Liver (tissue), 9 donors: ENCODE results near the gene ANXA6. TPM values are rescaled to one million over a fixed set of nuclear protein-coding genes. Genes with fewer than 3 reads are reported as not detected.

ENCODE experiments used
- DNase-seq: peaks from one replicate; pipeline ENCODE4 v3.0.0-alpha.2; 2017; ENCODE audit warnings: low spot score
- H3K27ac ChIP-seq, 2 donors: one replicate each; pipeline ENCODE4 v1.7.0; 2013; ENCODE audit warnings: inconsistent platforms in 2 of 2, low read length in 2 of 2, control low read depth in 1 of 2, low read depth in 1 of 2, mild to moderate bottlenecking in 1 of 2
- H3K27me3 ChIP-seq, 4 donors: one replicate each; pipeline versions ENCODE4 v1.6.1 to v1.7.0; 2013; ENCODE audit warnings: low read length in 3 of 4, inconsistent platforms in 1 of 4, mild to moderate bottlenecking in 1 of 4, moderate library complexity in 1 of 4; ENCODE audit not compliant: control insufficient read depth in 4 of 4, insufficient read depth in 4 of 4
- H3K36me3 ChIP-seq, 4 donors: one replicate each; pipeline versions ENCODE4 v1.6.1 to v1.7.0; 2013; ENCODE audit warnings: low read length in 3 of 4, mild to moderate bottlenecking in 3 of 4, low read depth in 1 of 4, moderate library complexity in 1 of 4; ENCODE audit not compliant: control insufficient read depth in 4 of 4, insufficient read depth in 3 of 4
- H3K4me1 ChIP-seq, 4 donors: one replicate each; pipeline versions ENCODE4 v1.6.1 to v1.7.0; 2013; ENCODE audit warnings: low read length in 3 of 4, mild to moderate bottlenecking in 3 of 4, moderate library complexity in 1 of 4; ENCODE audit not compliant: control insufficient read depth in 4 of 4, insufficient read depth in 4 of 4
- H3K4me3 ChIP-seq, 3 donors: one replicate each; pipeline versions ENCODE4 v1.6.1 to v1.7.0; 2013; ENCODE audit warnings: low read length in 3 of 3, control low read depth in 1 of 3, low read depth in 1 of 3, mild to moderate bottlenecking in 1 of 3
- H3K9ac ChIP-seq, 2 donors: one replicate each; pipeline ENCODE4 v1.7.0; 2013; ENCODE audit warnings: low read length in 2 of 2, mild to moderate bottlenecking in 2 of 2, moderate library complexity in 2 of 2, control low read depth in 1 of 2, low read depth in 1 of 2
- H3K9me3 ChIP-seq, 4 donors: one replicate each; pipeline versions ENCODE4 v1.6.1 to v1.7.0; 2013; ENCODE audit warnings: low read length in 3 of 4; ENCODE audit not compliant: control insufficient read depth in 4 of 4
- ATF3 ChIP-seq: IDR thresholded peaks from 2 replicates; pipeline ENCODE4 v1.6.1; 2016; ENCODE audit warnings: antibody characterized with exemption
- CTCF ChIP-seq: fragments of 150-350 bp; IDR thresholded peaks from 2 replicates; pipeline ENCODE4 v1.5.1; 2017; ENCODE audit warnings: improper control_type of control experiment, low read depth, low read length; ENCODE audit not compliant: missing input control
- EGR1 ChIP-seq, 2 donors: IDR thresholded peaks; 2 replicates each; pipeline ENCODE4 v1.6.1; 2016 to 2018; ENCODE audit warnings: antibody characterized with exemption in 2 of 2, low read depth in 2 of 2
- FOXA1 ChIP-seq: IDR thresholded peaks from 2 replicates; pipeline ENCODE4 v1.6.1; 2016; ENCODE audit warnings: antibody characterized with exemption
- FOXA2 ChIP-seq: IDR thresholded peaks from 2 replicates; pipeline ENCODE4 v1.6.1; 2016; ENCODE audit warnings: antibody characterized with exemption
- GABPA ChIP-seq, 2 donors: IDR thresholded peaks in 1 of 2; conservative IDR thresholded peaks in 1 of 2; 2 replicates each; pipeline ENCODE4 v1.6.1; 2016; ENCODE audit warnings: antibody characterized with exemption in 2 of 2, mild to moderate bottlenecking in 1 of 2, moderate library complexity in 1 of 2
- HNF4A ChIP-seq, 2 donors: conservative IDR thresholded peaks; 2 replicates each; pipeline ENCODE4 v1.6.1; 2016; ENCODE audit warnings: antibody characterized with exemption in 2 of 2, mild to moderate bottlenecking in 2 of 2
- HNF4G ChIP-seq: IDR thresholded peaks from 2 replicates; pipeline ENCODE4 v1.6.1; 2016; ENCODE audit warnings: antibody characterized with exemption
- JUND ChIP-seq, 2 donors: IDR thresholded peaks; 2 replicates each; pipeline ENCODE4 v1.6.1; 2016; ENCODE audit warnings: antibody characterized with exemption in 2 of 2
- MAX ChIP-seq: IDR thresholded peaks from 2 replicates; pipeline ENCODE4 v1.6.1; 2016; ENCODE audit warnings: antibody characterized with exemption
- NR2F2 ChIP-seq: IDR thresholded peaks from 2 replicates; pipeline ENCODE4 v1.6.1; 2016; ENCODE audit warnings: antibody characterized with exemption
- RAD21 ChIP-seq, 2 donors: IDR thresholded peaks; 2 replicates each; pipeline ENCODE4 v1.6.1; 2016; ENCODE audit warnings: antibody characterized with exemption in 2 of 2, mild to moderate bottlenecking in 2 of 2
- REST ChIP-seq: IDR thresholded peaks from 2 replicates; pipeline ENCODE4 v1.6.1; 2016; ENCODE audit warnings: antibody characterized with exemption, mild to moderate bottlenecking
- RXRA ChIP-seq, 2 donors: IDR thresholded peaks; 2 replicates each; pipeline ENCODE4 v1.6.1; 2017 to 2018; ENCODE audit warnings: antibody characterized with exemption in 2 of 2, mild to moderate bottlenecking in 1 of 2
- SP1 ChIP-seq: IDR thresholded peaks from 2 replicates; pipeline ENCODE4 v1.6.1; 2018; ENCODE audit warnings: antibody characterized with exemption, mild to moderate bottlenecking
- TAF1 ChIP-seq: conservative IDR thresholded peaks from 2 replicates; pipeline ENCODE4 v1.6.1; 2016; ENCODE audit warnings: antibody characterized with exemption, mild to moderate bottlenecking
- YY1 ChIP-seq: IDR thresholded peaks from 2 replicates; pipeline ENCODE4 v1.6.1; 2016; ENCODE audit warnings: antibody characterized with exemption, mild to moderate bottlenecking
- ZBTB33 ChIP-seq: IDR thresholded peaks from 2 replicates; pipeline ENCODE4 v1.6.1; 2016; ENCODE audit warnings: antibody characterized with exemption
- WGBS: extraction: QIAGEN DNeasy Blood & Tissue Kit; methylation state at CpG from one replicate; pipeline ENCODE4 v1.1.7; 2013; 5-methylcytosine and 5-hydroxymethylcytosine counted together
- polyA plus RNA-seq, 2 donors: library from polyadenylated mRNA; stranded (reverse) in 1 of 2; unstranded in 1 of 2; fragments of 200-250 nt in 1 of 2; fragments of >200 nt in 1 of 2; fragmentation: Nextera tagmentation in 1 of 2; extraction: Ambion mirVana in 1 of 2; gene quantifications; one replicate each; pipeline versions ENCODE4 v1.2.1 to v1.2.3, GENCODE V29; 2013 to 2015
- total RNA-seq, 2 donors: library from RNA; depleted of rRNA; stranded (reverse); fragments of >200 nt; gene quantifications; one replicate each; pipeline ENCODE4 v1.2.3, GENCODE V29; 2014
- donor health status: healthy.
- donor health status: healthy.
- donor health status: healthy.
- donor health status: healthy.
- donor health status: healthy.

ANXA6 gene
- total and polyA plus RNA-seq, 4 donors = 52.7 to 215 (median 126) TPM

- H3K9me3 ChIP-seq = no peaks in the 10 kb centered on the region
- H3K27ac ChIP-seq = peak overlapping the region; percentile 93 to 99
- no peak for DNase-seq
- 3% methylated on average over 21 of the region's 21 CpGs for WGBS
- peak; percentile 34 for TF ChIP-seq REST
- TF ChIP-seq JUND (IDR thresholded peaks at IDR 0.05) = no peak
- H3K9ac ChIP-seq = peak overlapping the region; percentile 64 to 91
- H3K4me1 ChIP-seq = peaks cover 11 to 63% (median 46%) of the 10 kb centered on the region in 4 donors
- no peaks in the 10 kb centered on the region for H3K27me3 ChIP-seq
- peaks cover 0 to 3% (median 0%) of the 10 kb centered on the region in 4 donors for H3K36me3 ChIP-seq
- peak overlapping the region; percentile 66 to 89 (median 69) for H3K4me3 ChIP-seq
Measured at GRCh38 chr5:151079838-151080612, 77.6 kb downstream of the ANXA6 start.

GRCh38 chr5:151078490-151079262 lies 78.9 kb downstream of the ANXA6 start:
- TF ChIP-seq ZBTB33 (peak; percentile 37), EGR1 (IDR thresholded peaks at IDR 0.05; ENCODE audit: low read depth in 2 of 2) (peak in 1 of 2 donors; percentile 8), REST (peak; percentile 56), JUND (IDR thresholded peaks at IDR 0.05) (peak in 1 of 2 donors; percentile 22), FOXA1 (no peak), CTCF (no peak), HNF4G (peak; percentile 26), YY1 (peak; percentile 79), ATF3 (peak; percentile 42), MAX (peak; percentile 76), RAD21 (IDR thresholded peaks at IDR 0.05) (peak; percentile 22 to 52), GABPA (IDR thresholded peaks at IDR 0.05 in 1 of 2, conservative IDR thresholded peaks at IDR 0.05 in 1 of 2) (no peak), TAF1 (peak; percentile 63), FOXA2 (no peak), HNF4A (conservative IDR thresholded peaks at IDR 0.05) (peak; percentile 33 to 52), NR2F2 (peak; percentile 31), SP1 (peak; percentile 90), RXRA (IDR thresholded peaks at IDR 0.05) (peak; percentile 65 to 74)
- Histone ChIP-seq H3K36me3 (peaks cover 0 to 3% (median 0%) of the 10 kb centered on the region in 4 donors), H3K9ac (peak overlapping the region in 1 of 2 donors; percentile 38), H3K27ac (peak overlapping the region; percentile 93 to 99), H3K9me3 (no peaks in the 10 kb centered on the region), H3K27me3 (no peaks in the 10 kb centered on the region), H3K4me3 (peak overlapping the region in 1 of 3 donors; percentile 11), H3K4me1 (peaks cover 10 to 57% (median 44%) of the 10 kb centered on the region in 4 donors)
- WGBS = 38% methylated on average over 16 of the region's 16 CpGs
- DNase-seq = no peak
